IMR-90 (cell line): Measurements from ENCODE around the gene VIT.
A peak's percentile ranks its signal among the peaks of the same experiment; 100 is the strongest.

Source experiments
- CEBPB ChIP-seq: IDR thresholded peaks from 2 replicates; pipeline ENCODE4 v1.6.1; 2012; ENCODE audit warnings: low read depth, low read length, improper control_type of control experiment
- POLR2A ChIP-seq: IDR thresholded peaks from 2 replicates; pipeline ENCODE4 v1.6.1; 2012; ENCODE audit warnings: mild to moderate bottlenecking, low read depth, low read length
- RCOR1 ChIP-seq: IDR thresholded peaks from 2 replicates; pipeline ENCODE4 v1.6.1; 2012; ENCODE audit warnings: mild to moderate bottlenecking, low read length, improper control_type of control experiment; ENCODE audit not compliant: insufficient replicate concordance

DNA sequence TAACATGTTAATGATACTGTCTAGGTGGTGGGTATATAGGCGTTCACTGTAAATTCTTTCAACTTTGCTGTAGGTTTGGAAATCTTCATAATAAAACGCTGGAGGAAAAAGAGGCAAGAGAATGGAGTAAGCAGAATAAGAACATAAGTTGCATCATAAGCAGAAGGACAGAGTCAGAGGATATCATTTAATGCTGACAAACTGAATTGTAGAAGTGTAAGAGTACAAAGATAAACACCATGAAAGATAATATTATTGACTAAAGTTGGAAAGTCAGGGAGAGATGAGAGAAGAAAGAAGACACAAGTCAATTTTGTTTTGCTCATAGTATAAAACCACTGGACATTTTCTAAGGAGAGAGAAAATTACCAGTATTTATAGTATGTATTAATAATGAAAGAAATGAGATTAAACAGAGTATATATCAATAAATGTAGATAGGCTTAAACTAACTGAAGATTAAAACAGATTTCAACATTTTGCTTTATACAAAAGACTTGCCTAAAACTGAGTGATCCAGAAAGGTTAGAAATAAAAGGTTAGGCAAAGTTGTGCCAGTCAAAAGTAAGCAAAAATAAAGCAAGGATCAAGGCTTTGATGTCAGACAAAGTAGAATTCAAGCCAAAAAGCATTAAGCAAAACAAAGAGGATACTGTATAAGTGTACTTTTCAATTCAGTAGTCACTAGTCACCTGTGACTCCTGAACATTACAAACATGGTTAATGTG lies 42.4 kb upstream of the VIT start:
- TF ChIP-seq POLR2A, result no peak
- TF ChIP-seq RCOR1, result no peak
- peak; percentile 44; the same call in 1 of the 2 replicates for TF ChIP-seq CEBPB
